Measurements from ENCODE around the gene FCER1A. TPM values are rescaled to one million over a fixed set of nuclear protein-coding genes. Genes with fewer than 3 reads are reported as not detected.
"Not testable (repeated sequence)": the region's sequence is repeated elsewhere in the genome, so short reads cannot be mapped to it uniquely, and the experiment has no call there.

FCER1A gene
- total RNA-seq, 1 donor from 2014 or later, result not detected

GRCh38 chr1:159342761-159343425 is 40.8 kb downstream of the FCER1A start:
- H3K9me3 Mint-ChIP-seq (ENCODE audit: unreplicated experiment), result no peaks in the 10 kb centered on the region
- no peaks in the 10 kb centered on the region for H3K36me3 Mint-ChIP-seq (ENCODE audit: unreplicated experiment)
- no peaks in the 10 kb centered on the region for H3K27me3 Mint-ChIP-seq (ENCODE audit: unreplicated experiment)
- no peak overlapping the region for H3K27ac Mint-ChIP-seq (ENCODE audit: unreplicated experiment)
- no peak for DNase-seq (ENCODE audit: extremely low spot score, unreplicated experiment)
- no peak overlapping the region for H3K4me3 Mint-ChIP-seq (ENCODE audit: unreplicated experiment)
- H3K4me1 Mint-ChIP-seq (ENCODE audit: unreplicated experiment), result no peaks in the 10 kb centered on the region
- TF ChIP-seq CTCF (IDR thresholded peaks at IDR 0.05), result no peak

GRCh38 chr1:159349374-159349773 is 47.2 kb downstream of the FCER1A start:
- not testable (repeated sequence) for H3K4me1 Mint-ChIP-seq (ENCODE audit: unreplicated experiment); H3K27ac Mint-ChIP-seq (ENCODE audit: unreplicated experiment); H3K4me3 Mint-ChIP-seq (ENCODE audit: unreplicated experiment); H3K36me3 Mint-ChIP-seq (ENCODE audit: unreplicated experiment); H3K27me3 Mint-ChIP-seq (ENCODE audit: unreplicated experiment); H3K9me3 Mint-ChIP-seq (ENCODE audit: unreplicated experiment); DNase-seq (ENCODE audit: extremely low spot score, unreplicated experiment)

GRCh38 chr1:159352436-159352835 is 50.3 kb downstream of the FCER1A start:
- no peaks in the 10 kb centered on the region for H3K36me3 Mint-ChIP-seq (ENCODE audit: unreplicated experiment)
- H3K27me3 Mint-ChIP-seq (ENCODE audit: unreplicated experiment), result peaks cover 3% of the 10 kb centered on the region
- H3K4me1 Mint-ChIP-seq (ENCODE audit: unreplicated experiment), result no peaks in the 10 kb centered on the region
- no peak overlapping the region for H3K4me3 Mint-ChIP-seq (ENCODE audit: unreplicated experiment)
- no peak for DNase-seq (ENCODE audit: extremely low spot score, unreplicated experiment)
- H3K9me3 Mint-ChIP-seq (ENCODE audit: unreplicated experiment), result no peaks in the 10 kb centered on the region
- no peak overlapping the region for H3K27ac Mint-ChIP-seq (ENCODE audit: unreplicated experiment)
- no peak for TF ChIP-seq CTCF (IDR thresholded peaks at IDR 0.05)

Other genes with a start within 250 kb of the FCER1A start
- gene AIM2, start 225.6 kb upstream of the FCER1A start, total RNA-seq, result not detected in 2 replicates
- gene CADM3, start 130.7 kb upstream of the FCER1A start, total RNA-seq, result 0.13 TPM in 1 of 2 replicates, not detected in the other
- gene ACKR1, start 97.5 kb upstream of the FCER1A start, total RNA-seq, result not detected in 2 replicates
- not detected in 2 replicates for gene OR10J4, start 129.9 kb downstream of the FCER1A start, total RNA-seq
- not detected in 2 replicates for gene OR10J1, start 137.4 kb downstream of the FCER1A start, total RNA-seq
- not detected in 2 replicates for gene OR10J5, start 233.7 kb downstream of the FCER1A start, total RNA-seq